NCI-H748 (cell line): Measurements from ENCODE around the gene TTC3.
"Not testable (repeated sequence)": the region's sequence is repeated elsewhere in the genome, so short reads cannot be mapped to it uniquely, and the experiment has no call there.

Experiments
- DNase-seq: peaks from one replicate; lab custom pipeline; 2025; ENCODE audit not compliant: unreplicated experiment; lab: John Stamatoyannopoulos, UW

TTC3 gene, protein sequence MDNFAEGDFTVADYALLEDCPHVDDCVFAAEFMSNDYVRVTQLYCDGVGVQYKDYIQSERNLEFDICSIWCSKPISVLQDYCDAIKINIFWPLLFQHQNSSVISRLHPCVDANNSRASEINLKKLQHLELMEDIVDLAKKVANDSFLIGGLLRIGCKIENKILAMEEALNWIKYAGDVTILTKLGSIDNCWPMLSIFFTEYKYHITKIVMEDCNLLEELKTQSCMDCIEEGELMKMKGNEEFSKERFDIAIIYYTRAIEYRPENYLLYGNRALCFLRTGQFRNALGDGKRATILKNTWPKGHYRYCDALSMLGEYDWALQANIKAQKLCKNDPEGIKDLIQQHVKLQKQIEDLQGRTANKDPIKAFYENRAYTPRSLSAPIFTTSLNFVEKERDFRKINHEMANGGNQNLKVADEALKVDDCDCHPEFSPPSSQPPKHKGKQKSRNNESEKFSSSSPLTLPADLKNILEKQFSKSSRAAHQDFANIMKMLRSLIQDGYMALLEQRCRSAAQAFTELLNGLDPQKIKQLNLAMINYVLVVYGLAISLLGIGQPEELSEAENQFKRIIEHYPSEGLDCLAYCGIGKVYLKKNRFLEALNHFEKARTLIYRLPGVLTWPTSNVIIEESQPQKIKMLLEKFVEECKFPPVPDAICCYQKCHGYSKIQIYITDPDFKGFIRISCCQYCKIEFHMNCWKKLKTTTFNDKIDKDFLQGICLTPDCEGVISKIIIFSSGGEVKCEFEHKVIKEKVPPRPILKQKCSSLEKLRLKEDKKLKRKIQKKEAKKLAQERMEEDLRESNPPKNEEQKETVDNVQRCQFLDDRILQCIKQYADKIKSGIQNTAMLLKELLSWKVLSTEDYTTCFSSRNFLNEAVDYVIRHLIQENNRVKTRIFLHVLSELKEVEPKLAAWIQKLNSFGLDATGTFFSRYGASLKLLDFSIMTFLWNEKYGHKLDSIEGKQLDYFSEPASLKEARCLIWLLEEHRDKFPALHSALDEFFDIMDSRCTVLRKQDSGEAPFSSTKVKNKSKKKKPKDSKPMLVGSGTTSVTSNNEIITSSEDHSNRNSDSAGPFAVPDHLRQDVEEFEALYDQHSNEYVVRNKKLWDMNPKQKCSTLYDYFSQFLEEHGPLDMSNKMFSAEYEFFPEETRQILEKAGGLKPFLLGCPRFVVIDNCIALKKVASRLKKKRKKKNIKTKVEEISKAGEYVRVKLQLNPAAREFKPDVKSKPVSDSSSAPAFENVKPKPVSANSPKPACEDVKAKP (N-terminal part only)

DNA sequence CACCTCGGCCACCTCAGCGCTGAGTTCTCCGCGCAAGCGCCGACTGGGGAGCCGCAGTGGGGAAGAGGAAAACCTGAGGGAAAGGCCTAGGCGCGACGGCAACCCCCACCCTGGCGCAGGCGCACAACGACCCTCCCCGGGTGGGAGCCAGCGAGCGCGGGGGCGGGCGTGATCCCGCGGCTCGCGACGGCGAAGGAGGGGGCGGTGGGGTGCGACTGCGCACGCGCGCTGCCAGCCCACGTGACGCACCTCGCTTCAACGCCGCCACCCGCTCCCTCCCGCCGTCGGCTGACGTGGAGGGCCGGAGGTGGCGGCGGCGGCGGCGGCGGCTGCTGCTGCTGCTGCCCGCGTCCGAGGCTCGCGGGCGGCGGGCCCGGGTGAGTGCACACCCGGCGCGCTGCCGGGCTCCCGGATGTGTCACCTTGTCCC is at the start of gene TTC3, which contains the start of gene PIGP:
Gene TTC3 (plus strand): TSS at position 267 of the 429 bp plus-strand sequence. CDS start 14,004 bp downstream, outside the sequence.
Gene PIGP (minus strand): TSS at position 84 of the 429 bp plus-strand sequence. CDS start 556 bp downstream, outside the sequence.
- DNase-seq = peak; percentile 93

DNA sequence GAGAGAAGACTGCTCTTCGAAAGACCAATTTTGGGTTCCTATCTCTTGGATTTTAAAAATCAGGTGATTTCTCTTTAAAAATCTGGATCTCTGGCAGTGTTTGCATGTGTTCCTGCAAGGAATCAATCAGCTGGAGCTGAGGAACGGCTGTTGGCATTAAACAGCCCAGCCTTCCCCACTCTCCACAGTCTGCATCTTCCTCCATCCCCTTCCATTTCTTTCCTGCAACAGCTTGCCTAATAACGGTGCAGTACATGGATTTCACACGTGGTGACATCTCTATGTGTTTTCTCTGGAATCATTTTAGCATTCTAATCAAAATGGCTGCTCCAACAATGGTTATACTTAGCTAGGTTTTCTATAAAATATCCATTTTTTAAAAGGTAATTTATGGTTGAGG is 46.6 kb upstream of the TTC3 start:
- DNase-seq = no peak

DNA sequence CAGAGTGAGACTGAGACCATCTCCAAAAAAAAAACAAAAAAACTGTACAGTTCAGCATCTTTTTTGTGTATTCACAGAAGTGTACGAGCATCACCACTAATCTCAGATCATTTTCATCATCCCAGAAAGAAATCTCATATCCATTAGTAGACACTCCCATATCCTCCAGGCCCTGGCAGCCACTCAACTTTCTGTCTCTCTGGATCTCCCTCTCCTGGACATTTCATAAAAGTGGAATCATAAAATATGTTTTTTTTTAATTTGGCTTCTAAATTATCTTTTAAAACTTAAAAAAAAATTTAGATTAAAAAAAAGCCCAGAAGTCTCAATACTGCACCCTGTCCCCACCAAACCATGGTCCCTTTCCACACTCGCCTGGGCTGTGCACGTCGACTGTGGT is 44.5 kb upstream of the TTC3 start:
- no peak for DNase-seq

DNA sequence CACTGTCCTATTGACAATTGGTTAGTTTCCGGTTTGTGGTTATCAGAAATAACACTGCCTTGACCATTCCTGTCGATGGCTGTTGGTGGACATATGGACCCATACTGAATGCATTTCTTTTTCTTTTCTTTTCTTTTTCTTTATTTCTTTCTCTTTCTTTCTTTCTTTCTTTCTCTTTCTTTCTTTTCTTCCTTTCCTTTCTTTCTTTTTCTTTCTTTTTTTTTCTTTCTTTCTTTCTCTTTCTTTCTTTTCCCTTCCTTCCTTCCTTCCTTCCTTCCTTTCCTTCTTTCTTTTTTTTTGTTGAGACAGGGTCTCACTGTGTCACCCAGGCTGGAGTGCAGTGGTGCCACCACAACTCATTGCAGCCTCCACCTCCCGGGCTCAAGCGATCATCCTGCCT is 42.2 kb upstream of the TTC3 start:
- DNase-seq = no peak

DNA sequence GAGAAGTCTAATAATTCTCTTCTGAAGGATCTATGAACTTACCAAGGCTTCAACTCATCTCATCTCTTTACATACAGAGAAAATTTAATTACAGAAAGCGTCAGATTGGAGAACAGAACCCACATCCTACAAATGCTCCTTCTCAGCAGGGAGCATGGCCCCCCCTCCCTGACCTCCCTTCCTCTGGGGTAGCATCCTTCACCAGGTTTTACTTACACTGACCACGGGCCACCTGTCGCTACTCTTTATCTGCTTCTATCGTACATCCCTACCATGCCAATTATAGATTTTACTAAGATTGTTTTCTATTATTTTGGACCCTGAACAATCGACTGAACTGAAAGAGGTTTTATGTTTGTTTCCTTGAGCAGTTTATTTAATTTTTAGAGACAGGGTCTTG is 40.8 kb upstream of the TTC3 start:
- DNase-seq = no peak

DNA sequence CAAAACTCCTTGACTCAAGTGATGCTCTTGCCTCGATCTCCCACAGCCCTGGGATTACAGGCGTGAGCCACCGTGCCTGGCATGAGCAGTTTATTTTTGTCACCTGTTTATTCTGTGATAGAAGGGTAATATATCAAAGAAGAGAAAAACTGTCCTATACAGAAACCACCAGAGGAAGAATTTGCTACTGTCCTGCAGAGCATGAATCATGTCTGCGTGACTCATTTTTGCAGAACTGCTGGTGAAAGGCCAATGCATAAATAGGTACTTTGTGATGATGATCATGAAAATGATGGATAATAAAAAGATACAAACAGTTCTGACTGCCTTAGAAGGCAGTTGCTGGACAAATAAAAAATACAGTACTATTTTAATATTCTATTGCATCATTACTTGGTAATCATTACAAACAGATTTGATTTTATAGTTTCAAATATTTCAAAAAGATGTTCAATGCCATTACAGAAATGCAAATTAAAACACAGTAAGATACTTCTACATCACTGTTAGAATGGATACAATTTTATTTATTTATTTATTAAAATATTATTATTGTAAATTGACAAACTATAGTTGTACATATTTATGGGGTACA is 40.1 kb upstream of the TTC3 start:
- no peak for DNase-seq

DNA sequence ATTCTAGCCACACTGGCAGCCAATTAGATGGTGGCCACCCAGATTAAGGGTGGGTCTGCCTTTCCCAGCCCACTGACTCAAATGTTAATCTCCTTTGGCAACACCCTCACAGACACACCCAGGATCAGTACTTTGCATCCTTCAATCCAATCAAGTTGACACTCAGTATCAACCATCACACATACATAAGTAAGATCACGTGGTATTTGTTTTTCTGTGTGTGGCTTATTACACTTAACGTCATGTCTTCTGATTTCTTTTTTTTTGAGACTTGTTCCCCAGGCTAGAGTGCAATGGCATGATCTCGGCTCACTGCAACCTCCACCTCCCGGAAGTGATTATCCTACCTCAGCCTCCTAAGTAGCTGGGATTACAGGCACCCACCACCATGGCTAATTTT is 38.7 kb upstream of the TTC3 start:
- DNase-seq = not testable (repeated sequence)

DNA sequence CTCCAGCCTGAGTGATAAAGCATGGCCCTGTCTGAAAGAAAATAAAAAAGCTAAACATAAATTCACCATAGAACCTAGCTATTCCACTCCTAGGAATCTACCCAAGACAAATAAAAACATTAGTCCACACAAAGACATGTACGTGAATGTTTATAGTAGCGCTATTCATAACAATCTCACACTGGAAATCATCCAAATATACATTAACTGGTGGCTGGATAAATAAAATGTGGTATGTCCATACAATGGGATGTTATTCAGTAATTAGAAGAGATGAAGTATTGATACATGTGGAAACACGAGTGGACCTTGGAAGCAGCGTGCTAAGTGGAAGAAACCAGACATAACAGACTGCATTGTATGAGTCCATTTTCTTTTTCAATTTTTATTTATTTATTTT is 36.9 kb upstream of the TTC3 start:
- DNase-seq = peak; percentile 15

DNA sequence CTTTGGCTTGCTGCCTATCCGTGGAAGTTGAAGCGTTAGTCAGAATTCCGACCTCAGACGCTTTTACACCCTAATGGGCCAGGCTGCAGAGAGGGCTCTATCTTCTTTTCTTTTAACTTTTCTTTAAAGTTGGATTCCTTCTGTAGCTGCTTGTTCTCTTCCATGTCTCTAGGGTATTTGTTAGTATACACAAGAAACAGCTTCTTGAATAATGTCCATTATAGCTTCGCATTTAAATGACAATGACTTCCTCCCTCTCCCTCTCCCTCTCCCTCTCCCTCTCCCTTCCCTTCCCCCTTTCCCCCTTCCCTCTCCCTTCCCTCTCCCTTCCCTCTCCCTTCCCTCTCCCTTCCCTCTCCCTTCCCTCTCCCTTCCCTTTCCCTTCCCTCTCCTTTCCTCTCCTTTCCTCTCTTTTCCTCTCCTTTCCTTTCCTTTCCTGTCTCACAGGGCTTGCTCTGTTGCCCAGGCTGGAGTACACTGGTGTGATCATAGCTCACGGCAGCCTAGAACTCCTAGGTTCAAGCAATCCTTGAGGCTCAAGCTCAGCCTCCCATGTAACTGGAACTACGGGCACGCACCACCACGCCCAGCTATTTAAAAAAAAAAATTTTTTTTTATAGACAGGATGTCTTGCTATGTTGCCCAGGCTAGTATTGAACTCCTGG is 33.5 kb upstream of the TTC3 start:
- DNase-seq = no peak

DNA sequence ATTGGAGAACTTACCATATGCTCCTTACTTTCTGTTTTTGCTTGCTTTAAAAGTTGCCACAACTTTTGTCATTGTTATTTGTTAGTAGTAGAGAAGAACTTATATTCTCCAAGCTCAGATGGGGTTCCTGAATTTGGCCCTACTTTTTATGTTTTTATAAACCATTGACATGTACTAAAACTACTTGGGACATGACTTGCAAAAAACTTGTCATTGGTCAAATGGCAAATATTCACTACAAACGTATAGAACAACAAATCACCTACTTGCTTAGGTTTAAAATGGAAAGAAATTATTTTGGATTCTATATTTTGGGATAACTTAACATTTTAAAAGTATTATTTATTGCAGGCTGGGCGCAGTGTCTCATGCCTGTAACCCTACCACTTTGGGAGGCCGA is 32.8 kb upstream of the TTC3 start:
- no peak for DNase-seq

DNA sequence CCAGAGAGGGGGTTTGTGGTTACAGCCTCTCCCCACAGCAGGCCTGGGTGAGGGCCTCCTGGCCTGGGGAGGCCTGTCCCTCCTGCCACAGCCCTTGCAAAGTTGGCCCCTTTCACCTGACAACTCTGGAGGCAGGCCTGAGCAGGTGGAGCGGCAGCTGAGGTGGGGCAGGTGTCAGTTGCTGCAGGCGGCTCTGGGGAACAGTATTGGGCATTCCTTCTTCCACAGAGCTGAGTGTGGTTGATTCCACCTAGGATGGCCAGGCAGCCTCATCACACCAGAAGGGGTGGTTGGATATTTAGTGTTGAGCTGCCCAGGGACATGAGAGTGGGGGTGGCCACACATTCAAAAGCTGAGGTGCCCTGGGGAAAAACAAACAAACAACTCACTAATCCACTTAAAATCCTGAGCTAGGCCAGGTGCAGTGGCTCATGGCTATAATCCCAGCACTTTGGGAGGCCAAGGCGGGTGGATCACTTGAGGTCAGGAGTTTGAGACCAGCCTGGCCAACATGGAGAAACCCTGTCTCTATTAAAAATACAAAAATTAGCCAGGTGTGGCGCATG is 31.3 kb upstream of the TTC3 start:
- DNase-seq = peak; percentile 55

DNA sequence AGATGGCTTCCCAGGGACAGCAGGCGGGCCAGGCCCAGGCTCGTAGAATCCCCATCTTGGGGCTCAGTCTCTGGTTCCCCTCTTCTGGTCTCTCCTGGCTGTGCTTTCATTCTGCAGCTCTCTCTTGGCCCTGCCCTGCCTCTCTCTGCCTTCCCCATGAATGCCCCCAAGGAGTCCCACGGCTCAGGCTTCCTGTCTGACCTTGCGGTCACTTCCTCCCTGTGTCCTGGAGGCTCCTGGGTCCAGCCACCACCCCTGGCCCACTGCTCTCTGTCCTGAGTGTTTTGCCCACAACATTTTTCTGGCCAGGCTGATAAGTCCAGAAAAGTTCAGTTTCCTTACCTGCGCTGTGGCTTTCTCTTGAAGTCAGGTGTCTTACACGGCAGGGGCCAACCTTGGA is 29.2 kb upstream of the TTC3 start:
- DNase-seq = no peak

DNA sequence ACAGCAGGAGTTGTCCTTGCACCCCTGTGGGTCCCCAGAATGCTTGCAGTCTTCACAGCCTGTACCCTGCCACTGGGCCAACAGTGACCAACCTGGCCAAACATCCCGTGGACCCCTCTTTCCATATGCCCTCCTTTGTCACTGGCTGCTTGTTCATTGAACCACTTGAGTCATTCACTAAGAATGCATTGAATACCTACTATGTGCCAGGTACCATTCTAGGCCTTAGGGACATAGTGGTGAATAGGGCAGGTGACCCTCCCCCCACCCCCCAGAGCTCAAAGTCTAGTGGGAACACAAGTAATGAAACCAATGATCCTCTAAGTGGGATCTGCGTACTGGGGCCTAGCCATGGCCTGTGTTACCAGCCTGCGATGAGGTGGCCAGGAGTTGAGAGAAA is 28.4 kb upstream of the TTC3 start:
- DNase-seq = no peak

DNA sequence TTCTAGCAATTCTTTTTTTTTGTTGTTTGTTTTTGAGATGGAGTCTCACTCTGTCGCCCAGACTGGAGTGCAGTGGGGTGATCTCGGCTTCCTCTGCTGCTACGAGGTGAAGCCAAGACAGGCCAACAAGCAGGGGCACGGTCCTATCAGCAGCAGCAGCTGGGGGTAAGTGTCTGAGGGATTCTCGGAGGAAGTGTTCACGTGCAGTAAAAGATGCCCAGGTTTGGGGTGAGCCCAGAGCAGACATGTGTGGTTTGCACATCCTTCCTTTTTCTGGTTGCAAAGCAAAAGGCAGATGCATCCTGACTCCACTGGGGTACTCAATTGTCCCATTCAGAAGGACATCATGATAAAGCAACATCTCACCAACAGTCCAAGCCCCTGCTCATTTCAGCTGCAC is 27.9 kb upstream of the TTC3 start:
- DNase-seq = no peak

DNA sequence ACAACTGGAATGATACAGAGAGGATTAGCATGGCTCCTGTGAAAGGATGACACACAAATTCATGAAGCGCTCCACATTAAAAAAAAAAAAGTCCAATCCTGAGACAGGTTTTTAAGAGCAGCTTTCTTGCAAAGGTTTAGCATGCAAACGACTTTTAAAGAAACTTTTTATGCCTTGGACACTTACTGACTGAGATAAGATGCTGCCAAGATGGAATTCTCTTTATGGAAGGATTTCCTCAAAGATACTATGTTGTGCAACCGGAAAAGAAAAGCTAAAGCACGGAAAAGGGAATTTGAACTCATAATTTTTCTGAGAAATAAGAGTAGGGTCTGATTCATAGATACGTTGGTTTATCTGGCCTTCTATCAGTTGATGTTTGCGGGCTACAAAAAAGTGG is 27.5 kb upstream of the TTC3 start:
- no peak for DNase-seq

DNA sequence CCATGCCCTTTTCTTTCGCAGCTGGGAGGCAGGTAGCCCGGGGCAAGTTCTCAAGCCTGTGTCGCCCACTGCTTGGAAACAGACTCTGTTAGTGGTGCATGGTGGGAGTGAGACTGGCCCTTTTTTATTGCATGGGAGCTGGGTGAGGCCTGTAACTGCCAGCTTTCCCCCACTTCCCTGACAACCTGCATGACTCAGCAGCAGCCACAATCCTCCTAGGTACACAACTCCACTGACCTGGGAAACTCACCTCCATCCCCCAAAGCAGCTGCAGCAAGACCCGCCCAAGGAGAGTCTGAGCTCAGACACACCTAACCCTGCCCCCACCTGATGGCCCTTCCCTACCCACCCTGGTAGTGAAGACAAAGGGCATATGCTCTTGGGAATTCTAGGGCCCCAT is 26.0 kb upstream of the TTC3 start:
- DNase-seq = peak; percentile 17

DNA sequence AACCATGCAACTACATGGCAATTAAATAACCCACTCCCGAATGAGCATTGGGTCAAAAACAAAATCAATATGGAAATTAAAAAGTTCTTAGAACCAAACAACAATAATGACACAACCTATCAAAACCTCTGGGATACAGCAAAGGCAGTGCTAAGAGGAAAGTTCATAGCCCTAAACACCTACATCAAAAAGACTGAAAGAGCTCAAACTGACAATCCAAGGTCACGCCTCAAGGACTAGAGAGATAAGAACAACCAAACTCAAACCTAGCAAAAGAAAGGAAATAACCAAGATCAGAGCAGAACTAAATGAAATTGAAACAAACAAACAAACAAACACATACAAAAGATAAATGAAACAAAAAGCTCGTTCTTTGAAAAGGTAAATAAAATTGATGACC is 23.3 kb upstream of the TTC3 start:
- DNase-seq = not testable (repeated sequence)

DNA sequence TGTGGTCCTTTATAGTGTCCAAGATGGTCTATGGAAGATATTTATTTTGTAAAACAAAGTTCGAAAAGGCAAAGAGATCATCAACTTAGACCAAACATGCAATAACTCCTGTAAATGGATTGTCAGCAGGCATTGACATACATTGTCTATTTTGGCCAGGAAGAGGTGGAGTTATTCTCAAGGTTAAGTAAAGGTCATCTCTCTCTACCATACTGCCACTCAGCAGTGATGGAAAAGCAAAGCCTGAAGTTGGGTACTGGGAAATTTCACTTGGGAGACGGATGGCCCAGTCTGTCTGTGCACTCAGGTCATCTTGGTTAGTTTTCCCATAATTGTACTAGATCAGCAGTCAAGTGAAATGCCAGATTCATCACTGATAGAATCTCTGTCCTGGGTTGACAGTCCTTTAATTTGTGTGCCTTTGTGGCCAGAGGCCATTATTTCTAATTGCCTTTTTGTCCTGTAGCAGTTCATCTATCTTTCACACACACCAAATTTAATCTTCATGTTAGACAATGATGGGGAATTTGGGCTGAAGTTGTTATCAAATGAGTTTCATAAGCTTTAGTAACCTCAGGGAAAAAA is 17.7 kb upstream of the TTC3 start:
- DNase-seq = no peak

DNA sequence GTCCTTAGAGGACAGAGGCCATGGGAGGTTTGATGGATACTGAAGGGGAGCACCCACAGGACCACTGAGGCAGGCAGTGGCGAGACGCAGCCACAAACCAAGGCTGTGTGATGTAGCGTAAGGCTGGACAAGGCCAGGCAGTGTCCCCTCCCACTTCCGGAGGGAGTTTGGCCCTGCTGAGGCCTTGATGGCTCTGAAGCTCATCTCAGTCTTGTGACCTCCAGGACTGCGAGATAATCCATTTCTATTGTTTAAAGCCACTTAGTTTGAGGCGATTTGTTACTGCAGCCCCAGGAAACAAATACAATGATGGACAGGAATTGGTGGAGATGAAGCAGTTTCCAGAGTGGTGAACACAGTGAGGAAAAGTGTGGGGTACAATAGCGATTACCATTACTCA is 15.4 kb upstream of the TTC3 start:
- no peak for DNase-seq

DNA sequence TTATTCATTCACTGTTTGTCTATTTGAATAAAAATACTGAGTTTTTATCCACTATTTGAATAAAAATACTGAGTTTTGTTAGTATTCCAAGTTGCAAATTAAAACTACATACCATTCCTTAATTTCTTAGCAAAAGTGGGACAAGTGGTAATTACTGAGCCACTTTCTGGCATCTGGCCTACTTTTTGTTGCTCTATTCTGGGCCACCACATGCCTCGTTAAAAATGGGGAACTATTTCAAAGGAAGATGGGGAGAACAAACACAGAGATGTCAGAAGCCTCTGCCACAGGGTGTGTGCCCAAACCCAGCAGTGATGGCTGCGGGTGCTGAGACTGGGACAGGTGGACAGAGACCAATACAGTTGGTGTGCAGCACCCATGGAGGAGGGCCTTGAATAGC is 14.8 kb upstream of the TTC3 start:
- DNase-seq = no peak
